HG03558 (cell line): Measurements from ENCODE around the gene APOL3.
"Not testable (repeated sequence)": the region's sequence is repeated elsewhere in the genome, so short reads cannot be mapped to it uniquely, and the experiment has no call there.

Experiments used
- ATAC-seq: cut with Tn5 transposase; IDR thresholded peaks from one replicate; pipeline ENCODE4 v1.9.1; 2021; ENCODE audit warnings: moderate number of reproducible peaks; ENCODE audit not compliant: unreplicated experiment; ENCODE audit errors: extremely low read depth

Gene APOL3

GRCh38 chr22:36163497-36163896 lies 2.9 kb upstream of the APOL3 start:
- no peak for ATAC-seq

- ATAC-seq: no peak
Observed at GRCh38 chr22:36162127-36163034, 1.8 kb upstream of the APOL3 start.

GRCh38 chr22:36161793-36162126 lies 1.2 kb upstream of the APOL3 start:
- ATAC-seq: not testable (repeated sequence)

- no peak for ATAC-seq
Observed at GRCh38 chr22:36156515-36157419, 3.8 kb downstream of the APOL3 start.

- no peak for ATAC-seq
Observed at GRCh38 chr22:36156119-36156514, 4.4 kb downstream of the APOL3 start.

GRCh38 chr22:36155702-36156101 lies 4.9 kb downstream of the APOL3 start:
- no peak for ATAC-seq

- no peak for ATAC-seq
Observed at GRCh38 chr22:36154423-36154945, 6.1 kb downstream of the APOL3 start.

GRCh38 chr22:36153501-36154422 lies 6.8 kb downstream of the APOL3 start:
- no peak for ATAC-seq

GRCh38 chr22:36152821-36153220 lies 7.7 kb downstream of the APOL3 start:
- not testable (repeated sequence) for ATAC-seq

- no peak for ATAC-seq
Observed at GRCh38 chr22:36152088-36152487, 8.5 kb downstream of the APOL3 start.

- ATAC-seq: no peak
Observed at GRCh38 chr22:36151006-36151595, 9.5 kb downstream of the APOL3 start.

GRCh38 chr22:36149441-36149840 lies 11.1 kb downstream of the APOL3 start:
- no peak for ATAC-seq

- no peak for ATAC-seq
Observed at GRCh38 chr22:36148411-36148810, 12.1 kb downstream of the APOL3 start.

- ATAC-seq: no peak
Observed at GRCh38 chr22:36147196-36147791, 13.3 kb downstream of the APOL3 start.

GRCh38 chr22:36145881-36146280 lies 14.7 kb downstream of the APOL3 start:
- ATAC-seq: no peak

- ATAC-seq: no peak
Observed at GRCh38 chr22:36144886-36145541, 15.5 kb downstream of the APOL3 start.

- ATAC-seq: no peak
Observed at GRCh38 chr22:36143956-36144355, 16.6 kb downstream of the APOL3 start.

GRCh38 chr22:36143066-36143815 lies 17.3 kb downstream of the APOL3 start:
- ATAC-seq: no peak
